ENCODE measurements around the gene PIK3CG. TPM values are rescaled to one million over a fixed set of nuclear protein-coding genes. Genes with fewer than 3 reads are reported as not detected.

PIK3CG gene
- total RNA-seq, 1 experiment from 2014 or later: 0.13 TPM

DNA sequence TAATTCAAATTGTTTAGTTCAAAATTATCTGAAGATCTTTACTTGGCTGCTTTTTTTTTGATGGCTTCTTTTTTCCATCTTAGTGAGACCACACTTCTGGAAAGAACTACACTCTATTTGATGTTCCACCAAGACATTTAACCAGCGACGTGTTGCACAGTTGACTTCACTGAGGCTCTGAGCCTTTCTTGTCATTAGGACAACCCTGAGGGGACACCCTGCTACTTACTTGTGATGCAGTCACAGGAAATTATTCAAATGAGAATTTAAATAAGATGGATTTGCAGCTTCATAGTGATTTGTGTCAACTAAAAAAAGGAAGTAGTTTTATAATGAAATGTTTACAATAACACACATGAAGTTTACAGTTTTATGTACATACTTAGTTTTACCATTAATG, 25.6 kb upstream of the PIK3CG start:
- ChIA-PET POLR2A (no interaction called here), CTCF (no interaction called here)
- no peak overlapping the region for H3K4me3 ChIP-seq (ENCODE audit: low read depth in 2 of 2, low read length in 2 of 2)
- in situ Hi-C loops (cut with HindIII; ENCODE audit: low pct_unique_long_range_greater_than_20kb, low sequenced_read_pairs): no loop called here
- no peaks in the 10 kb centered on the region for H3K9me3 ChIP-seq (ENCODE audit: control insufficient read depth, insufficient read depth, low read depth, low read length)
- ATAC-seq (no peak), DNase-seq (ENCODE audit: low read depth, low spot score) (no peak)
- H3K27me3 ChIP-seq (ENCODE audit: control insufficient read depth, insufficient read depth, low read length): no peaks in the 10 kb centered on the region
- intact Hi-C loops (cut with micrococcal nuclease; ENCODE audit: unreplicated experiment): no loop called here
- H3K4me1 ChIP-seq (ENCODE audit: control insufficient read depth, insufficient read depth, low read length): no peaks in the 10 kb centered on the region
- no peaks in the 10 kb centered on the region for H3K36me3 ChIP-seq (ENCODE audit: control insufficient read depth, insufficient read depth, low read length)
- no peak overlapping the region for H3K27ac ChIP-seq (ENCODE audit: low read length)
- TF ChIP-seq CTCF (IDR thresholded peaks at IDR 0.05) (no peak), POLR2AphosphoS5 (IDR thresholded peaks at IDR 0.05; ENCODE audit: low read depth, low read length) (no peak), TCF7L2 (IDR thresholded peaks at IDR 0.05; ENCODE audit: low read depth, low read length) (no peak), SIN3A (IDR thresholded peaks at IDR 0.05; ENCODE audit: borderline replicate concordance, insufficient read depth, low read depth, low read length) (no peak), REST (IDR thresholded peaks at IDR 0.05; ENCODE audit: insufficient read depth in 1 of 2, low read depth in 2 of 2, low read length in 1 of 2) (no peak)
- BruUV-seq (replicated peaks): no TSS peak

DNA sequence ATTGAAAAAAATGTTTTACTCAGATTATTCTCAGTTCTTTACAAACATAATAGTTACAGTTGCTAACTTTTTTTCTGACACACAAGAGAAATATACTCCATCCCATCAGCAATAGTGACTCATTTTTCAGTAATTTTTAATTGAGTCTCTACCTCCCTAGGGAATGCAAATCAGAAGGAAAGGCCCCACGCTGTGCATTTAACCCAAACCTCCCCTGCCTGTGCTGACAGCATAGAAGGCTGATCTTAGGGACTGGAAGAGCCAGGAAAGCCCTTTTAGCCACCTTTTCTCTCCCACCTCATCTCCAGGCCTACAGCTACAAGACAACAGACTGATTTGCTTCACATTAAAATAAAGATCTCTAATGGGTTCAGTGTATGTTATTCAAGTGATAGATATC, 24.7 kb upstream of the PIK3CG start:
- DNase-seq (ENCODE audit: low read depth, low spot score): no peak
- TF ChIP-seq SIN3A (IDR thresholded peaks at IDR 0.05; ENCODE audit: borderline replicate concordance, insufficient read depth, low read depth, low read length) (no peak), CTCF (IDR thresholded peaks at IDR 0.05) (no peak), REST (IDR thresholded peaks at IDR 0.05; ENCODE audit: insufficient read depth in 1 of 2, low read depth in 2 of 2, low read length in 1 of 2) (no peak), TCF7L2 (IDR thresholded peaks at IDR 0.05; ENCODE audit: low read depth, low read length) (no peak), POLR2AphosphoS5 (IDR thresholded peaks at IDR 0.05; ENCODE audit: low read depth, low read length) (no peak)
- ChIA-PET POLR2A (no interaction called here), CTCF (no interaction called here)
- no peak overlapping the region for H3K27ac ChIP-seq (ENCODE audit: low read length)
- H3K9me3 ChIP-seq (ENCODE audit: control insufficient read depth, insufficient read depth, low read depth, low read length): no peaks in the 10 kb centered on the region
- no peak overlapping the region for H3K4me3 ChIP-seq (ENCODE audit: low read depth in 2 of 2, low read length in 2 of 2)
- no peak for ATAC-seq
- H3K27me3 ChIP-seq (ENCODE audit: control insufficient read depth, insufficient read depth, low read length): no peaks in the 10 kb centered on the region
- in situ Hi-C loops (cut with HindIII; ENCODE audit: low pct_unique_long_range_greater_than_20kb, low sequenced_read_pairs): no loop called here
- no peaks in the 10 kb centered on the region for H3K4me1 ChIP-seq (ENCODE audit: control insufficient read depth, insufficient read depth, low read length)
- H3K36me3 ChIP-seq (ENCODE audit: control insufficient read depth, insufficient read depth, low read length): no peaks in the 10 kb centered on the region
- intact Hi-C loops (cut with micrococcal nuclease; ENCODE audit: unreplicated experiment): no loop called here
- no TSS peak for BruUV-seq (replicated peaks)
